PFSK-1 (cell line): ENCODE measurements around the gene FAM174C.

Source experiments
- FOXP2 ChIP-seq: optimal IDR thresholded peaks from 2 replicates; pipeline ENCODE3; 2011; ENCODE audit warnings: borderline replicate concordance, control low read depth, inconsistent platforms; ENCODE audit not compliant: insufficient read depth; ENCODE audit errors: extremely low read length, extremely low read depth
- POLR2AphosphoS5 ChIP-seq: IDR thresholded peaks from 2 replicates; pipeline ENCODE4 v1.6.1; 2012; ENCODE audit warnings: low read depth, mild to moderate bottlenecking, control low read depth, low read length, moderate library complexity
- REST ChIP-seq, 2 experiments: IDR thresholded peaks; 2 replicates each; pipeline versions ENCODE4 v1.6.1 to v1.8.0; 2011 to 2012; ENCODE audit warnings: low read depth in 2 of 2, low read length in 2 of 2, control low read depth in 1 of 2, inconsistent platforms in 1 of 2, mild to moderate bottlenecking in 1 of 2, moderate library complexity in 1 of 2; ENCODE audit not compliant: insufficient read depth in 1 of 2
- SIN3A ChIP-seq: IDR thresholded peaks from 2 replicates; pipeline ENCODE4 v1.6.1; 2012; ENCODE audit warnings: mild to moderate bottlenecking, low read length, moderate library complexity, borderline replicate concordance; ENCODE audit not compliant: insufficient read depth
- TAF1 ChIP-seq: IDR thresholded peaks from 2 replicates; pipeline ENCODE4 v1.6.1; 2012; ENCODE audit warnings: low read length, control low read depth, borderline replicate concordance; ENCODE audit not compliant: insufficient read depth

The FAM174C gene

GRCh38 chr19:1304197-1304924 lies 29.0 kb downstream of the FAM174C start:
- TF ChIP-seq FOXP2 = no peak

GRCh38 chr19:1307320-1307719 lies 32.0 kb downstream of the FAM174C start:
- TF ChIP-seq TAF1 = no peak

- TF ChIP-seq TAF1 (no peak), REST (IDR thresholded peaks at IDR 0.05; ENCODE audit: insufficient read depth in 1 of 2, low read depth in 2 of 2, low read length in 2 of 2) (no peak), POLR2AphosphoS5 (no peak), FOXP2 (no peak), SIN3A (no peak)
Measured at GRCh38 chr19:1307755-1308303, 32.5 kb downstream of the FAM174C start.

GRCh38 chr19:1308718-1309117 lies 33.4 kb downstream of the FAM174C start:
- no peak for TF ChIP-seq POLR2AphosphoS5
- no peak for TF ChIP-seq REST (IDR thresholded peaks at IDR 0.05; ENCODE audit: insufficient read depth in 1 of 2, low read depth in 2 of 2, low read length in 2 of 2)
- no peak for TF ChIP-seq TAF1
- no peak for TF ChIP-seq FOXP2
- TF ChIP-seq SIN3A = no peak

GRCh38 chr19:1309977-1310852 lies 34.9 kb downstream of the FAM174C start:
- TF ChIP-seq SIN3A (no peak), POLR2AphosphoS5 (no peak)

- TF ChIP-seq POLR2AphosphoS5 (no peak), SIN3A (no peak), FOXP2 (no peak), TAF1 (no peak)
Measured at GRCh38 chr19:1310853-1311180, 35.5 kb downstream of the FAM174C start.

- no peak for TF ChIP-seq SIN3A
- TF ChIP-seq TAF1 = no peak
- no peak for TF ChIP-seq POLR2AphosphoS5
- TF ChIP-seq REST (IDR thresholded peaks at IDR 0.05; ENCODE audit: insufficient read depth in 1 of 2, low read depth in 2 of 2, low read length in 2 of 2) = no peak
- no peak for TF ChIP-seq FOXP2
Measured at GRCh38 chr19:1311543-1312091, 36.3 kb downstream of the FAM174C start.
